ENCODE measurements around the gene GIPC1.
"Not testable (repeated sequence)": the region's sequence is repeated elsewhere in the genome, so short reads cannot be mapped to it uniquely, and the experiment has no call there.

GIPC1 gene, protein sequence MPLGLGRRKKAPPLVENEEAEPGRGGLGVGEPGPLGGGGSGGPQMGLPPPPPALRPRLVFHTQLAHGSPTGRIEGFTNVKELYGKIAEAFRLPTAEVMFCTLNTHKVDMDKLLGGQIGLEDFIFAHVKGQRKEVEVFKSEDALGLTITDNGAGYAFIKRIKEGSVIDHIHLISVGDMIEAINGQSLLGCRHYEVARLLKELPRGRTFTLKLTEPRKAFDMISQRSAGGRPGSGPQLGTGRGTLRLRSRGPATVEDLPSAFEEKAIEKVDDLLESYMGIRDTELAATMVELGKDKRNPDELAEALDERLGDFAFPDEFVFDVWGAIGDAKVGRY

DNA sequence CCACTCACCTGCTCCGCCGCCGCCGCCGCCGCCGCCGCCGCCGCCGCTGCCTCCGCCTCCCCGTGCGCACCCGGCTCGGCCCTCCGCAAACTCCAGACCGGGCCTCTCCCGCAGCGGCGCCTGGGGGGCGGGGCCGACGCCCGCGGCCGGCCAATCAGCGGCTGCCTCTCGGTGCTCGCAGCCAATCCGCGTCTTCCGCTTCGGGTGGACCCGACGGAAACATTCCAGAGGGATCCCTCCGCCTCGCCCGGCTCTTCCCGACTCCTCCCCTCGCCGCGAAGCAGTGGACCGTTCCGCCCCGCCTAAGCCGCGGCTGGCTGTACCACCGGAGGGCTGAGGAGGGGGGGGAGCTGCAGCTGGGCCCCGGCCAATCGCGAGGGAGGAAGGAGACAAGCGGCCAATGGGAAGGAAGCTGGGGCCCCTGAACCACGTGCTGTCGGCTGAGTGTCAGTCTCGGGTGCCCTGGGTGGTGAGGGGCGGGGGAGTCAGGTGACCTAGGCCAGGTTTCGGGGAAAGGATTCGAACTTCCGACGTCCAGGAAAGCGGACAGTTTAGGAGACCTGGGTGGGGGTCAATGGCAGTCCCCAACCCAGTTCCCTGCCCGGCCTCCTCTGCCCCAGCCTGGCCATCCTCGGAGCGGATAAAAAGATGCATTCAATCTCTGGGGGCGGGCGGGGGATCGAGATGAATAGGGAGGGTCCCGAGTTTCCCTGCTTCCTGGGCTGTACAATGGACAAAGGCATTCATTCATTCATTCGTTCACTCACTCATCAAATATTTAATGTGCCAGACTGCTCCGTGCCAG lies at the start of gene GIPC1:
TSS of gene GIPC1 (minus strand) at position 99 of the 805 bp plus-strand sequence. CDS start 13,151 bp downstream, outside the sequence.
- DNase-seq (ENCODE audit: low read depth): peak; percentile 73

DNA sequence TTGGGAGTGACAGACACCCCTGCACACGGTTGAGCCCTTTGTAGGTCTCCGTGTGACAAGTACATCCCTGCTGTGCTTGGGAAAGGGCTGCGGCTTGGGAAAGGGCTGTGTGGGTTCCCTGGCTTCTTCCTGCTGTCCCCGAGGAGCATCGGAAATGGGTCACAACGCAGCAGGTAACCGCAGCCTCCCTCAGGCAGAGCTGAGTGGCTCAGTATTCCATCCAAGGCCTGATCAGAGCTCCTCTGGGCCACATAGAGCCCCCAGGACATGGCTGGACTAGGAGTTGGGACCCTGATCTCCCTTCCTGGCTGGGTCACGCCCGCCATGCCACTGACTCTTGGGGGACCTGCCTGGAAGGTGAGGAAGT lies 49.8 kb upstream of the GIPC1 start:
- DNase-seq (ENCODE audit: low read depth): no peak

DNA sequence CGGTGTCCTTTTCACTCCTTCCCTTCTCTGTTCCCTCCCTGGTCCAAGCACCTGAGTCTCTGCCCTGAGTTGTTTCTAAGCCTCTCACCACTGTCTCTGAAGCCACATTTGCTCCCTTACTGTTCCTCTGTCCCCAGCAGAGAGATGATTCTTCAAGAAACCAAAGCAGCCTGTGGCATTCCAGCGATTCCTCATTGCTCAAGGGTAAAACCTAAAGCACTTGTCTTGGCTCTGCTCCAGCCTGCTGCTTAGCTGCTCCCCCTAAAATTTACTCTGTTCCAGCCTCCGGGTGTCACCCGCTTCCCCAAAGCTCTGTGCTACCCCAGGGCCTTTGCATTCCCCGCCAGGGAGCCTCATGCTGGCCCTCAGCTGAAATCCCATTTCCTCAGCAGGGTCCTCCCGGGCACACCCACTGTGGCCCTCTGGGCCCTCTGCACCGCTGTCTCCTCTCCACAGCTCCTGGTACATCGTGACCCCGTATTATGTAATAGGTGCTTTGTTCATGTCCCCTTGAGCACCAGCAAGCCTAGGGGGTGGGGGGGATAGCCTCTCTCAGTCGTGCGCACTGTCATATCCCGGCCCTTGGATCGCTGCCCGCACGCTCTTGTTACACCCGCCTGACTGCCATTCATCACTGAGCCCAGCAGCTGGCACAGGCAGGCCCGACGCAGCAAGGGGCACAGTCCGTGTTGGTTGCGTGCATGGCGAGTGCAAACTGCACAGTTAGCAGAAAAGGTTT lies 49.2 kb upstream of the GIPC1 start:
- no peak for DNase-seq (ENCODE audit: low read depth)

DNA sequence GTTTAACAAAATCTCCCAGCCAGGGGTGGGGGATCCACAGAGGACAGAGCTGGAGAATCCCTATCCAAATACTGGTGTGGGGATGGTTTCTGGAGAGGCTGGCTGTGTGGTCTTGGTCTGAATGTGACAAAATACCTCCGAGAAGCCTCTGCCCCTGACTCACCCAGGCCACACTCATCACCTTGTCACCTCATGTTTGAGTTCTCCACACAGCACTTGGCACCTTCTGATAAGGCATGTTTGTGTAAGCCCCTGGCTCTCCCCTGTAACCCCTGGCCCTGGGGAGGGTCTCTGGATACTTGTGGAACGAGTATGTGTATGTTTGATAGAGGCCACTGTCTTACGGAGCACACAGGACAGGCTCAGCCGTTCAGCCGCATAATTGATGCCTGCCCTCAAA lies 48.1 kb upstream of the GIPC1 start:
- DNase-seq (ENCODE audit: low read depth): no peak

DNA sequence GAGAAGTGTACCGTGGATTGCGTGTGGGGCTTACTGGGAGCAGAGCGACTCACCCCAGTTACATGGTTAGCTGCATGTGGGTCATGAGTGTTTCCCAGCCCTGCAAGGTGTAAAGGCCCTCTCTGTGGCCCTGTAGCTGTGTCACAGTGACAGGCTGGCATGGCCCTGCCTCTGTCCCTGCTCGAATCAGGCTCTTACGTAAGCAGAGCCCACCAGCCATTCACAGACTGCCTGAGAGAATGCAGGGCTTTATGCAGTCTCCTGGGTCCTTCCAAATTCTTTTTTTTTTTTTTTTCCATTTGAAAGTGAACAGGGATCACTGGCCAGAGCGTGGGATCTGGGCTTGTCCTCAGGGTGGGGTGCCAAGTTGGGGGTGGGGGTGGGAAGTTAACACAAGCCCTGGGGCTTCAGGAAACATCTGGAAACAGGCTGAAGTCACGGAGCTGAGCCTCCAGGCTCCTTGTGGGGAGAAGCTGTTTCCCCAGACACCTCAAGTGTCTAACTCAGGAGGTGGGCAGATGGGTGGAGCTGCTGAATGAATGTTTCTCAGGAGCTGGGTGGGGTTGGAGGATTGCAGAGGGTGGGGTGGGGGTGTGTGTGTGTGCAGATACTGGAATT lies 46.9 kb upstream of the GIPC1 start:
- DNase-seq (ENCODE audit: low read depth): no peak

DNA sequence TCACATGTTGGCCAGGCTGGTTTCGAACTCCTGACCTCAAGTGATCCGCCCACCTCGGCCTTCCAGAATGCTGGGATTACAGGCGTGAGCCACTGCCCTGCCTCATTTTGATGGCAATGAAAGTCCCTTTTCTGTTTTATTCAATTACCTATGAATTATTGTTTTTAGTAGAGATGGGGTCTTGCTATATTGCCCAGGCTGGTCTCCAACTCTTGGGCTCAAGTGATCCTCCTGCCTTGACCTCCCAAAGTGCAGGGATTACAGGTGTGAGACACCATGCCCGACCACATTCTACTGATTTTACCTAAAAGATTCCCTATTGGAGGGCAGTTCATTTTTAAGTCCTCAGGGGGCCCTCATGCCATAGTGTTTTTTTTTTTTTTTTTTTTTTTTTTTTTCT lies 46.1 kb upstream of the GIPC1 start:
- not testable (repeated sequence) for DNase-seq (ENCODE audit: low read depth)

DNA sequence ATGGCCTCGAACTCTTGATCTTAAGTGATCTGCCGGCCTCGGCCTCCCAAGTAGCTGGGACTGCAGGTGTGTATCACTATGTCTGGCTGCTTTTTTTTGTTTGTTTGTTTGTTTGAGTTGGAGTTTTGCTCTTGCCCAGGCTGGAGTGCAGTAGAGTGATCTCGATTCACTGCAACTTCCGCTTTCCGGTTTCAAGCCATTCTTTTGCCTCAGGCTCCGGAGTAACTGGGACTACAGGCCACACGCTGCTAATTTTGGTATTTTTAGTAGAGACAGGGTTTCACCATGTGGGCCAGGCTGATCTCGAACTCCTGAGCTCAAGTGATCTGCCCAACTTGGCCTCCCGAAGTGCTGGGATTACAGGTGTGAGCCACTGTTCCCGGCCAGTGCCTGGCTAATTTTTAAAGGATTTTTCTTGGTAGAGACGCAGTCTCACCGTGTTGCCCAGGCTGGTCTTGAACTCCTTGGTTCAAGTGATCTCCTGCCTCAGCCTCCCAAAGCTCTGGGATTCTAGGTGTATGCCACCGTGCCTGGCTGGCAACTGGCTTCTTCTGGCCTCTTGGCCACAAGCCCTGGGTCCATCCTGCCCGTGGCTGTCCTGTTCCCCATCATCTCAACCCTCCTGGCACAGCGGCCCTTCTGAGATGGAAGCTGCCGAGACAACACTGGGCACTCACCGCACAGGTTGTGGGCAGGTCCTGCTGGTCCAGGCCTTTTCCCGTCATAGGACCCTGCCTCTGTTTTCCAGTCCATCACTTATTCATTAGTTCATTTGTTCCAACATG lies 45.0 kb upstream of the GIPC1 start:
- no peak for DNase-seq (ENCODE audit: low read depth)

DNA sequence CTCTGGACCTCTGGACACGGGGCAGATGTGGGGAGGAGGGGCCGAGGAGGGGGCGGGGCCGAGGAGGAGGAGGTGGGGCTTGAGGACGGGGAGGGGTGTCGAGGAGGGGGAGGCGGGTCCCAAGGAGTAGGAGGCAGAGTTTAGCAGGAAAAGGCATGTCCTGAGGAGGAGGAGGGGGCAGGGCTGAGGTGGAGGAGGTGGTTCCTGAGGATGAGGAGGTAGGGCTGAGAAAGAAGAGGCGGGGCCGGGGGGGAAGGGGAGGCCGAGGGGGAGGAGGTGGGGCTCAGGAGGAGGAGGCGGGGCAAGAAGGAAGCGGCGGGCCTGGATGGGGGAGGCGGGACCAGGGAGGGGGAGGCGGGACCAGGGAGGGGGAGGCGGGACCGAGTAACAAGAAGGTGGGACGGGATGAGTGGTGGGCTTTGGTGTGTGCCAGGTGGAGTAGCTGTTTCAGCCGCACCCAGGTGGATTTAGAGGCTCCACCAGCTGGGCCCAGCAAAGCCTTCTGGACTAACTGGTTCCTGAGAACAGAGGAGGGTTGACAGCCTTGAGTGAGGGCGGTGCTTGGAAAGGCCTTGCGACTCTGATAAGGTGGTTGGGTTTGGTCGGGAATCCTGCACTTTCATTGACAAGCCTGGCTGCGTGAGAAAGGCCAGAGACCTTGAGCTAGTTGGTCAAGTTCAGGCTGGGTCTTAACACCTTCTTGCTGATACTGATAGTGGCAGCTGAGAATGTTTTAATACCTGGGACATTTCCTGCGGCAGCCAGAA lies 41.2 kb upstream of the GIPC1 start:
- no peak for DNase-seq (ENCODE audit: low read depth)

DNA sequence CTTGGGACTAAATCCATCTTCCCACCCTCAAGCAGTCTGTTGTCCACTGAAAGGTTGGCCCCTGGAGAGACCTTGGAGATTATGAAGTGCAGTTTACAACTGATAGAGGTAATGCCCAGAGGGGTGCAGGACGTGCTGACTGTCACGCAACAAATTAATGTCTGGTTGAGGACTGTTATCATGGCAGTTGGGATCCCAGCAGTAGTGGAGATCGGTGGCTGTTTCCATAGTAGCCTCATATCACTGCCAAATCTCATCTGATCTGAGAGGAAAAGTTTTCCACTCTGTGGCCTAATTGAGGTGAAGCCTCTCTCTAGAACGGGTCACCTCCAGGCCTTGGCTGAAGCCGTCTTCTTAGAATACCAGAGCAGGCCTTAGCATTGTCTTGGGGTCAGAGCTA lies 37.5 kb upstream of the GIPC1 start:
- no peak for DNase-seq (ENCODE audit: low read depth)

DNA sequence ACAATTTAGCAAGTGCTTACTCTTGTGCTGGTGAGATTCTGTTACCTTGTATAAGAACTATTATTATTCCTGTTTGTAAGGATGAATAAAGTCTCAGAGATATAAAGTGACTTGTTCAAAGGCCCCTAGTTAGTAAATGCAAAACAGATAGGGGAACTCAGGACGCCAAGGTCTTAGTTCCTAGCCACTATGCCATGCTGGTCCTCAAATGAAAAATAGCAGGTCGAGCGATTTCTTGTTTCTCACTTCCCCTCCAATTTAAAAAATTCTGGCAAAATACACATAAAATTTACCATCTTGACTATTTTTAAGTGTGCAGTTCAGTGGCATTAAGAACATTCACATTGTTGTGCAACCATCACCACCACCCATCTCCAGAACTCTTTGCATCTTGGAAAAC lies 34.6 kb upstream of the GIPC1 start:
- DNase-seq (ENCODE audit: low read depth): no peak

DNA sequence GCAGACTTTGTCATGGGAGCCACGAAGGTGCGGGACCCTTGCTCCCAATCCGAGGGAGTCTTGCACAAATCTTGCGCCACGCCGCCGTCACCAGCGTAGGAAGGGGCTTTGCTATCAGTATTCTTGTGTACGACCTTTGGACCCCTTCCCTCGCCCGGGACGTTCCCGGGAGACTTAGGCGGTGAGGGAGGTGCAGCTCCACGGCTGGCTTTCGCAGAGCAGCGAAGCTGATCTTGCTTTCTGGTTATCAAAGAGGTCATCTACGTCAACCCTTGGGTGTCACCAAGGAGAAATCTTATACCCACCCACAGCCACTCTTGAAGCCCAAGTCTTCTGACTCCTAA lies 34.0 kb upstream of the GIPC1 start:
- no peak for DNase-seq (ENCODE audit: low read depth)

DNA sequence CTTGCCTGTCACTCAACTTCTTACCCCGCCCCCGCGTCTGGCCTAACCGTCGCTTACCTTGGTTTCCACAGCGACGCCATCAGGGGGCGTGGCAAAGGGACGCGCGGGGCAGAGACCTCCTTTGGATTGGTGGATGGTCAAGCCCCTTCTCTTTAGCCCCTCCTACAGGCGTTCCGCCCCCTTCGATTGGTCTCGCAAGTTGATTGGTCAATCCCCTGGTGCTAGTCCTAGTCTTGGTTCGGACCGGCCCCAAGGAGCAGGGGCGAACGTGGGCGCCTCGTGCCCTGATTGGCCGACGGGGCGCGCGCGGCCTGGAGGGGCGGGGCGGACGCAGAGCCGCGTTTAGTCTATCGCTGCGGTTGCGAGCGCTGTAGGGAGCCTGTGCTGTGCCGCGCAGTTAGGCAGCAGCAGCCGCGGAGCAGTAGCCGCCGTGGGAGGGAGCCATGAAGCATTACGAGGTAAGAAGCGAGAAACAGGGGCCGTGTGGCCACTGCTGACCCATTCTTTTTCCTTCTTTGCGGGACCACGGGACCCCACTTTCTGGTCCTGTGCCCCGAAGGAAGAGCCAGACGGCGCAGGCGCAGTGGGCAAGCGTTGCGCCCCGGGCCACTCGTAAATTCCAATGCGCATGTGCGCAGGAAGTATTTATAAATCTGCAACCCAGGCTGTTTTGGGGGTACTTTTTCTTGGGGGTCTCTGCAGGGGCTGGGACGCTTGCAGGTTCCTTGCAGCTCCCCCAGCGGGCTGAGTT lies 33.5 kb upstream of the GIPC1 start, which contains the start of gene TECR:
TSS of gene TECR (plus strand) at position 341 of the 751 bp plus-strand sequence. CDS start at position 444, 103 bp downstream.
- DNase-seq (ENCODE audit: low read depth): peak; percentile 99

DNA sequence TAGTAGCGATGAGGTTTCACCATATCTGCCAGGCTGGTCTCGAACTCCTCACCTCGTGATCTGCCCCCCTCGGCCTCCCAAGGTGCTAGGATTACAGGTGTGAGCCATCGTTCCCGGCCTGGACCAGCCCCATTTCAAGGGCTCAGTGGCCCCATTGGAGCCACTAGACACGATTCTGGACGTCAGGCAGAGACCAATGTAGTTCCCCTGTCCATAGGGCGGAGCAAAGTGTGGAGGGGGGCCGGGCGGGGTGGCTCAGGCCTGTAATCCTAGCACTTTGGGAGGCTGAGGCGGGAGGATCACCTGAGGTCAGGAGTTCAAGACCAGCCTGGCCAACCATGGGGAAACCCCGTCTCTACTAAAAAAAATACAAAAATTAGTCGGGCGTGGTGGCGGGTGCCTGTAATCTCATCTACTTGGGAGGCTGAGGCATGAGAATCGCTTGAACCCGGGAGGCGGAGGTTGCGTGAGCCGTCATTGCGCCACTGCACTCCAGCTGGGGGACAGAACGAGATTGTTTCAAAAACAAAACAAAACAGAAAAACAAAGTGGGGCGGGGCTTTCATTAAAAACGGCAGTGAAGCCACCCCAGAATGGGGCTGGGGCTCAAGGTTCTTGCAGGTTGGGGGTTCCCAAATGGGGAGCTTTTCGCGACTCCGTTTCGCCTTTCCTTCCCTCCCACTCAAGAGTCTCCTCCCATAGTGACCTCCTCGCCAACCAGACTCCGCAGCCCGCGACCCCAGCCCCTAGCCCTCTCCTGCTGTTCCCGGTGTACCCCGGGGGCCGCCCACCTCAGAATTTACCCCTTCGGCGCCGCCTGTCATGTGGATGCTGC lies 32.7 kb upstream of the GIPC1 start:
- no peak for DNase-seq (ENCODE audit: low read depth)

DNA sequence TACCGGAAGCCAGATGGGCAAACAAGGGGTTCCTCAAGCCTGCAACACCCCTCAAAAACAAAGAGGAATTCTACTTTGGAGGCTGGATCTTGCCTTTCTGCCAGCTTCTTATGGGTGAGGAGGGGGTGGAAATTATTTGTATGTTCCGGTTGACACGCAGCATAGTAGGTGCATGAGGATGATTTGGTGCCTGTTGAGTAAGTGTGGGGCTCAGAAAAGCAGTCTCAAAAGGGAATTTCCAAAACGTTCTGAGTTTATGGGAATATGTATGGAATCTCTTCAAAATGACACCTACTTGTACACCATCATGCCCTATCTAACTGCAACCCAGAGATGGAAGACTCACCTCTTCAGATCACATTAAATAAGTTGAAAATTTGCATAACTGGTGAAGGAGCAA lies 30.5 kb upstream of the GIPC1 start:
- DNase-seq (ENCODE audit: low read depth): no peak

DNA sequence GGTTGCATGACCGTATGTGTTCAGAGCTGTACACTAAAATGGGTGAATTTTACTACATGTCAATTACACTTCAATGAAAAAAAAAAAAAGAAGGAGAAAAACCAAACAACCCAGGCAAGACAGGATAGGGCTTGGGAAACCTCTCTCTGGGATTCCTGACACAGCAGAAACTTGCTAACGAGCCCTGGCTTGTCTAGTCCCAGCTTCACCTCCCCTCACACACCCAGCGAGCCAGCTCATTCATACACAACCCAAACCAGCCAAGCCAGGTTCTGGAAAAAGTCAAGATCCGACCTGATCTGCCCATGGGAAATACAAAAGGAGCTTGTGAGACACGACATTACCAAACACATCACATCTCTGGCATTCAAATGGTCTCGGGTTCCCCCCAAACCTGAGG lies 29.8 kb upstream of the GIPC1 start:
- no peak for DNase-seq (ENCODE audit: low read depth)

DNA sequence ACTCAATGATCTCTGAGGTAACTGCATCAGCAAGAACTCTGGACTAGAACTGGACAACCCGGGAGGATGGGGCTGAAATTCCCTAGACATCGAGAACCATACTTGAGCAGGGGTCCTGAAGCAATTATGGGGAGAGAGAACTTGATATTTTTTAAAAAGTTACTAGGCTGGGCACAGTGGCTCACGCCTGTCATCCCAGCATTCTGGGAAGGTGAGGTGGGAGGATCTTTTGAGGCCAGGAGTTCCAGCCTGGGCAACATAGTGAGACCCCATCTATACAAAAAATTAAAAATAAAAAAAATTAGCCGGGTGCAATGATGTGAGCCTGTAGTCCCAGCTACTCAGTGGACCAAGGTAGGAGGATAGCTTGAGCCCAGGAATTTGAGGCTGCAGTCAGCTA lies 24.6 kb upstream of the GIPC1 start:
- no peak for DNase-seq (ENCODE audit: low read depth)

DNA sequence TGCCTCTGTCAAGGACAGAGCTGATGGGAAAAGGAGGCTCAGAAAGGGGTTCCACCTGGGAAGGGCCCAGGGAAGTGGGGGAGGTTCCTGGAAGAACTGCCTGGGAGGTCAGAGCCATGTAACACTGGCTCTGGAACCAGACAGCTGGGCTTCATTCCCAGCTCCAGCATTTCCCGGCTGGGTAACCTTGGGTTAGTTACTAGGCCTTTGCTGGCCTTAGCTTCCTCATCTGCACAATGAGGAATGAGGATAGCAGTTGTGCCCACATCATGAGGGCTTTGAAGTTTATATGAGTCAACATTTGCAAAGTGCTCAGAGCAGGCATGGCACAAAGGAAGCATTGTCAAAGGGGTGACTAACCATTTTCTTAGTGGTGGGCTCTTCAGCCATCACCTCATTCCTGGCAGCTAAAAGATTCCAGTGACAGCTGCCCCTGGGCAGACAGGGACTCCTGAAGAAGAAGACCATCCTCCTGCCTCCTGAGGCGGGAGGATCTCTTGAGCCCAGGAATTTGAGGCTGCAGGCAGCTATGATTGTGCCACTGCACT lies 24.0 kb upstream of the GIPC1 start:
- no peak for DNase-seq (ENCODE audit: low read depth)

DNA sequence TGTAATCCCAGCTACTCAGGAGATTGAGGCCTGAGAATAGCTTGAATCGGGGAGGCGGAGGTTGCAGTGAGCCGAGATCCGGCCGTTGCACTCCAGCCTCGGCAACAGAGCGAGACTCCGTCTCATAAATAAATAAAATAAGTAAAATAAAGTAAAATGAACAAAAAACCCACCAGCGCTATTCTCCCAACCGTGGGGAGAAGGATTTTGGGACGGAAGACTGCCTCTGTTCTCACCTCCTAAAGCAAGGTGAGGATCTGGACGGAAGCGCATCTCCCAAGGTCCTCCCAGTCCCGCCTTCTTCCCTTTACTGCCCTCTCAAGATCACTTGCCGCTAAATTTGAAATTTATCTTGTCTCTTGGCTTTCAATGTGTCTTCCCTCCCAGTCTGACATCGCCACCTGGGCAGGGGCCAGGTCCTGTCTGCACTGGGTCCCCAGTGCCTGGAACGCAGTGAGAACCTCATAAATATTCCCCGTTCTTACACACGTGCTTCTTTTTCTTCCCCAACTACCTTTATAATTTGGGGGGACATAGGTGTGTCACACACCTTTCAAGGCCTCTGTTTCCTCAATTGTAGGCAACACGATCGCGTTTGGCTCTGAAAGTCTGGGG lies 23.4 kb upstream of the GIPC1 start:
- no peak for DNase-seq (ENCODE audit: low read depth)

Data from activated T-helper 1 cell treated with Interleukin-2 at 50 U/mL for 16 hours (primary cell).